NB4 (cell line): Measurements from ENCODE around the gene PIK3AP1.

Experiments
- DNase-seq: peaks from one replicate; pipeline ENCODE4 v3.0.0; 2010; ENCODE audit warnings: low read depth
- H3K4me3 ChIP-seq: one replicate; pipeline ENCODE4 v1.5.1; 2011; ENCODE audit warnings: mild to moderate bottlenecking, low read depth, low read length, moderate library complexity
- CTCF ChIP-seq: IDR thresholded peaks from one replicate; pipeline ENCODE4 v1.5.1; 2012; ENCODE audit warnings: low read depth, low read length
- MYC ChIP-seq: IDR thresholded peaks from 2 replicates; pipeline ENCODE4 v1.6.1; 2011; ENCODE audit warnings: low read depth, low read length
- POLR2A ChIP-seq: IDR thresholded peaks from 2 replicates; pipeline ENCODE4 v1.6.1; 2011; ENCODE audit warnings: mild to moderate bottlenecking; ENCODE audit not compliant: insufficient read length; ENCODE audit errors: extremely low read depth
- TF ChIP-seq, protein P1 (sequence below): IDR thresholded peaks from 2 replicates; pipeline ENCODE4 v1.6.1; 2011; ENCODE audit warnings: low read depth, low read length

The PIK3AP1 gene

GRCh38 chr10:96670786-96671185 lies 49.5 kb downstream of the PIK3AP1 start:
- H3K4me3 ChIP-seq, result no peak overlapping the region
- TF ChIP-seq MYC (no peak), CTCF (no peak), POLR2A (no peak)
- TF ChIP-seq, protein P1, sequence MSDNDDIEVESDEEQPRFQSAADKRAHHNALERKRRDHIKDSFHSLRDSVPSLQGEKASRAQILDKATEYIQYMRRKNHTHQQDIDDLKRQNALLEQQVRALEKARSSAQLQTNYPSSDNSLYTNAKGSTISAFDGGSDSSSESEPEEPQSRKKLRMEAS, result no peak
- no peak for DNase-seq

DNA sequence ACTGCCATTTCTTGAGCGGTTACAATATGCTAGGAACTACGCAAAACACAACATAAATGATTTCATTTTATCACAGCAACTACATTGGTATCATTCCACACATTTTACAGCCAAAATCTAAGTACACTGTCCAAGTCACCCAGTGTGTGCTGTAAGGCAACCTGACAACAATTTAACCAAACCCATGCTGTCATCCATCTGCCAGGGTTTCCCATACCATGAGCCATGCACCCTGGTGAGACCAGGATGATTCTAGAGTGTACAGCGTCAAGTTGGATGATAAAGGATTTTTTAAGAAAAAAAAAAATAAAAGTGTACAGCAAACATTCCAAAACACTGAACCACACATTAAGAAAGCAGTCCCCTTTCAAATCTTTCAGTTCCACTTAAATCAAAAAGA lies 52.9 kb downstream of the PIK3AP1 start:
- TF ChIP-seq, protein P1, result no peak
- TF ChIP-seq MYC (no peak), CTCF (no peak), POLR2A (no peak)
- no peak overlapping the region for H3K4me3 ChIP-seq
- no peak for DNase-seq

DNA sequence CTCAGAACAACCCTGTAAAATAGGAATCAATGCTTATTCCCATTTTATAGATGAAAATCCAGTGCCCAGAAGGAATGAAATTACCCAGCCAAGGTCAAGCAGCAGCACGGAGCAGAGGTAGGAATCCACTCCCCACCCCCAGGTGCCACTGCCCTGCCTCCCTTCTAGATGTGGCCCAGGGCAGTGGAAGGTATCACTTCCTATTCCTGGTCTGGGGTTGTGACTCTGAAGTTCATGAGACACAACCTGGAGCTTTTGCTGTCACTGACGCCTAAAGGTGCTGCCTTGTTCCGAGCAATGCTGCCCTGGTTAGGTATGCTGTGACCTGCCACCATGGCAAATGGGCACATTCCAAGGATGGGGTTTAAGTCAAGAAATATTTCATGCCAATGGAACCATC lies 53.6 kb downstream of the PIK3AP1 start:
- no peak for DNase-seq
- H3K4me3 ChIP-seq, result no peak overlapping the region
- TF ChIP-seq POLR2A (no peak), MYC (no peak), CTCF (no peak)
- TF ChIP-seq, protein P1, result no peak

GRCh38 chr10:96665306-96665705 lies 55.0 kb downstream of the PIK3AP1 start:
- TF ChIP-seq MYC, result no peak
- TF ChIP-seq POLR2A, result no peak
- no peak for TF ChIP-seq CTCF
- TF ChIP-seq, protein P1, result no peak
- no peak overlapping the region for H3K4me3 ChIP-seq
- no peak for DNase-seq

DNA sequence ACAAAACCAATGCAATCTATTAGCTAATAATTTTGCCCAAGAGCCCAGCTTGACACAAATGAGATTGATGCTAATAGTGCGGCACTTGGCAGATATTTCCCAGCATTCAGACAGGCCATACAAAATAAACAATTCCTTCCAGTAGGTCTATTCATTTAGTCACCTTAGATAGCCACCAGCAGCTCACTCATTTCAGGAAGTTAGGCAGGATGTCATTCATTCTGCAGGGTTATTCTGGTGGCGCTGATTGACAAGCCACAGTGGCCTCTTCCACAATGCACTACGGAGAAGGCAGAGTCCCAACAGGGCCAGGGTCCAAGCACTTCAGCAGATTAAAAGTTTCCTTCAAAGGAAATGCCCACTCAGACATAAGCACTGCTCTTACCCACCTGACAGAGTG lies 55.8 kb downstream of the PIK3AP1 start:
- no peak for TF ChIP-seq CTCF
- no peak for TF ChIP-seq MYC
- TF ChIP-seq POLR2A, result no peak
- TF ChIP-seq, protein P1, result no peak
- DNase-seq, result peak; percentile 80
- H3K4me3 ChIP-seq, result no peak overlapping the region

DNA sequence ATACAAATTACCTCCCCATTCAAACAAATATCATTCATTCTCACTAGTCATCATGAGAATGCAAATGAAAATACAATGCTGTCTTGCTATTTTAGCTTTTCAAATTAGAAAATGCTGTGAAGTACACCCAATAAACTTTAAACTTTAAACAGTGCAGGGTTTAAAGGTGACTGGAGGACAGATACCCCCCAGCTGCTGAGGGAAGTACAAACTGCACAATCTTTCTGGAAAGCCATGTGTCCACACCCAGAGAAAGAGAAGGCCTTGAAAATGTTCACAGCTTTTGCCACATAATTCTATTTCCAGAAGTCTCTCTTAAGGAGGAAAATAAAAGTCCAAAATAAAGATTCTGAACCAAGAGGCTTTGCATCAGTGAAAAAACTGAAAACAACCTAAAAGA lies 56.5 kb downstream of the PIK3AP1 start:
- no peak overlapping the region for H3K4me3 ChIP-seq
- TF ChIP-seq CTCF (no peak), MYC (peak; percentile 42; the same call in 1 of the 2 replicates)
- DNase-seq, result no peak
